Kidney (tissue), 14 donors: ENCODE measurements around the gene KRTAP5-6. TPM values are rescaled to one million over a fixed set of nuclear protein-coding genes. Genes with fewer than 3 reads are reported as not detected.
A peak's percentile ranks its signal among the peaks of the same experiment; 100 is the strongest.

Experiments
- DNase-seq, 5 donors: peaks; one replicate each; pipeline ENCODE4 v3.0.0-alpha.2; 2013 to 2020
- FAIRE-seq: peaks from 2 replicates; lab custom pipeline; 2012; peaks lifted over from hg19 to GRCh38; lab: Jason Lieb, UNC
- H3K27ac ChIP-seq, 2 donors: one replicate each; pipeline ENCODE4 v1.7.0; 2013; ENCODE audit warnings: low read depth in 2 of 2, low read length in 2 of 2, inconsistent platforms in 1 of 2
- H3K27me3 ChIP-seq: one replicate; pipeline ENCODE4 v1.7.1; 2013; ENCODE audit warnings: low read length, inconsistent platforms; ENCODE audit not compliant: control insufficient read depth, insufficient read depth
- H3K36me3 ChIP-seq, 3 donors: one replicate each; pipeline versions ENCODE4 v1.7.0 to v1.7.1; 2013; ENCODE audit warnings: low read length in 3 of 3, control low read depth in 1 of 3, inconsistent platforms in 1 of 3; ENCODE audit not compliant: insufficient read depth in 3 of 3, control insufficient read depth in 2 of 3
- H3K4me1 ChIP-seq, 3 donors: one replicate each; pipeline versions ENCODE4 v1.7.0 to v1.7.1; 2013; ENCODE audit warnings: low read length in 3 of 3, inconsistent platforms in 1 of 3, low read depth in 1 of 3; ENCODE audit not compliant: control insufficient read depth in 2 of 3, insufficient read depth in 2 of 3
- H3K4me3 ChIP-seq, 3 donors: one replicate each; pipeline versions ENCODE4 v1.7.0 to v1.8.1; 2013; ENCODE audit warnings: low read length in 3 of 3, control low read depth in 1 of 3, inconsistent platforms in 1 of 3
- H3K9ac ChIP-seq, 3 donors: one replicate each; pipeline versions ENCODE4 v1.7.0 to v1.7.1; 2013; ENCODE audit warnings: low read length in 3 of 3, control low read depth in 1 of 3, inconsistent platforms in 1 of 3
- H3K9me3 ChIP-seq, 3 donors: one replicate each; pipeline versions ENCODE4 v1.7.0 to v1.7.1; 2013; ENCODE audit warnings: low read length in 3 of 3, control low read depth in 1 of 3, inconsistent platforms in 1 of 3; ENCODE audit not compliant: control insufficient read depth in 2 of 3, insufficient read depth in 1 of 3
- intact Hi-C: fragments of 100-400 bp; cut with DNase I; formaldehyde crosslinking; loops from one replicate; pipeline ENCODE4 v1.11.1; 2022
- polyA plus RNA-seq: library from polyadenylated mRNA; stranded (reverse); fragments of 350-450 nt; fragmentation: Illumina TruSeq; extraction: RNeasy Lipid Tissue Mini Kit (QIAGEN cat#74804); gene quantifications from one replicate; pipeline ENCODE4 v1.2.3, GENCODE V29; 2014; ENCODE audit warnings: low read depth, low replicate concordance; ENCODE audit not compliant: insufficient read depth
- total RNA-seq: library from RNA; stranded (reverse); fragmentation: NEBNext Ultra II Directional; extraction: Animal tissue kit (Norgen Biotek cat#: 25700); gene quantifications from one replicate; pipeline ENCODE4 v1.2.1, GENCODE V29; 2021
- TF ChIP-seq, protein P1 (sequence below): IDR thresholded peaks from 3 replicates; pipeline ENCODE4 v1.5.1; 2012; ENCODE audit warnings: mild to moderate bottlenecking, moderate library complexity, borderline replicate concordance; ENCODE audit not compliant: insufficient read depth; ENCODE audit errors: extremely low read depth
- donor health status: control.
- donor health status: control.
- donor health status: control.
- donor health status: control.
- donor health status: control.
- donor health status: DM: yes; HTN: yes; CAD: no.
- donor health status: Normal renal cell carcinoma (clear cell type).

The KRTAP5-6 gene
- total and polyA plus RNA-seq, 2 donors from 2014 or later, result not detected

DNA sequence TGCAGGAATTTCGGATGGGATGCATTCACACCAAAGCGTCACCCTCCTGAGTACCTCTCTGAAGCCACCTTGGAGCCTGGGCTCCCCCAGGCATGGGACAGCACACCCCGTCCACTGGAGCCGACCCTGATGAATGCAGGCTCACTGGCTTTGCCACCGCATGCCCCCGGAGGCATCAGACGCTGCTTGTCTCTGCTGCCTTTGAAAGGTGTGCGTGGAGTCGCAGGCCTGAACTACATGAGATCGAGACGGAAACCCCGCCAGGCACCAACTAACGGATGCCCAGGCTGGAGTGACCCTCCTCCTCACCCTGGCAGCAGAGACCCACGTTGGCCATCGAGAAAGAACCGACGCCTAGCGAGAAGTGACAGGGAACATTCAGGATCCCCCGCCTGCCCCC, 45.0 kb upstream of the KRTAP5-6 start:
- no peaks in the 10 kb centered on the region for H3K9me3 ChIP-seq
- no peak for DNase-seq
- intact Hi-C loops, result loop anchor here (10.0 kb wide), 1 partner anchor 503 kb away; no protein-coding TSS in a partner anchor
- no peak overlapping the region for H3K27ac ChIP-seq
- no peak overlapping the region for H3K9ac ChIP-seq
- H3K4me1 ChIP-seq, result peaks cover 0 to 10% (median 0%) of the 10 kb centered on the region in 3 donors
- no peak overlapping the region for H3K4me3 ChIP-seq
- FAIRE-seq, result no peak
- no peaks in the 10 kb centered on the region for H3K27me3 ChIP-seq
- H3K36me3 ChIP-seq, result no peaks in the 10 kb centered on the region
- TF ChIP-seq, protein P1, sequence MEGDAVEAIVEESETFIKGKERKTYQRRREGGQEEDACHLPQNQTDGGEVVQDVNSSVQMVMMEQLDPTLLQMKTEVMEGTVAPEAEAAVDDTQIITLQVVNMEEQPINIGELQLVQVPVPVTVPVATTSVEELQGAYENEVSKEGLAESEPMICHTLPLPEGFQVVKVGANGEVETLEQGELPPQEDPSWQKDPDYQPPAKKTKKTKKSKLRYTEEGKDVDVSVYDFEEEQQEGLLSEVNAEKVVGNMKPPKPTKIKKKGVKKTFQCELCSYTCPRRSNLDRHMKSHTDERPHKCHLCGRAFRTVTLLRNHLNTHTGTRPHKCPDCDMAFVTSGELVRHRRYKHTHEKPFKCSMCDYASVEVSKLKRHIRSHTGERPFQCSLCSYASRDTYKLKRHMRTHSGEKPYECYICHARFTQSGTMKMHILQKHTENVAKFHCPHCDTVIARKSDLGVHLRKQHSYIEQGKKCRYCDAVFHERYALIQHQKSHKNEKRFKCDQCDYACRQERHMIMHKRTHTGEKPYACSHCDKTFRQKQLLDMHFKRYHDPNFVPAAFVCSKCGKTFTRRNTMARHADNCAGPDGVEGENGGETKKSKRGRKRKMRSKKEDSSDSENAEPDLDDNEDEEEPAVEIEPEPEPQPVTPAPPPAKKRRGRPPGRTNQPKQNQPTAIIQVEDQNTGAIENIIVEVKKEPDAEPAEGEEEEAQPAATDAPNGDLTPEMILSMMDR, result no peak

DNA sequence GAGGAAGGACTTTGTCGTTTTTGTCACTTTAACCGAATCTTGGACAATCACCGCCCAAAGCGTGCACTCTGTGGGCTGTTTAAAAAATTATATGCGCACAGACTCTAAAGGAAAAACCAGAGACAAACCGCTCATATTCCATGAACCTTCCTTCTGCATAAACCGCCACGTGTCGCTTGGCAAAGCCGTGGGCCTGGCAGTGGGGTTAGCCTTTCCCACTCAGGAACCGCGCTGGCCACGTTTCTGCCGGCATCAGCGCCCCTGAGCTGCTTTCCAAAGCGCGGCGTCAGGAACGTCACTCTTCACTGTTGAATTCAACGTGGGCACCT, 44.6 kb upstream of the KRTAP5-6 start:
- peaks cover 0 to 10% (median 0%) of the 10 kb centered on the region in 3 donors for H3K4me1 ChIP-seq
- TF ChIP-seq, protein P1, result no peak
- FAIRE-seq, result no peak

DNA sequence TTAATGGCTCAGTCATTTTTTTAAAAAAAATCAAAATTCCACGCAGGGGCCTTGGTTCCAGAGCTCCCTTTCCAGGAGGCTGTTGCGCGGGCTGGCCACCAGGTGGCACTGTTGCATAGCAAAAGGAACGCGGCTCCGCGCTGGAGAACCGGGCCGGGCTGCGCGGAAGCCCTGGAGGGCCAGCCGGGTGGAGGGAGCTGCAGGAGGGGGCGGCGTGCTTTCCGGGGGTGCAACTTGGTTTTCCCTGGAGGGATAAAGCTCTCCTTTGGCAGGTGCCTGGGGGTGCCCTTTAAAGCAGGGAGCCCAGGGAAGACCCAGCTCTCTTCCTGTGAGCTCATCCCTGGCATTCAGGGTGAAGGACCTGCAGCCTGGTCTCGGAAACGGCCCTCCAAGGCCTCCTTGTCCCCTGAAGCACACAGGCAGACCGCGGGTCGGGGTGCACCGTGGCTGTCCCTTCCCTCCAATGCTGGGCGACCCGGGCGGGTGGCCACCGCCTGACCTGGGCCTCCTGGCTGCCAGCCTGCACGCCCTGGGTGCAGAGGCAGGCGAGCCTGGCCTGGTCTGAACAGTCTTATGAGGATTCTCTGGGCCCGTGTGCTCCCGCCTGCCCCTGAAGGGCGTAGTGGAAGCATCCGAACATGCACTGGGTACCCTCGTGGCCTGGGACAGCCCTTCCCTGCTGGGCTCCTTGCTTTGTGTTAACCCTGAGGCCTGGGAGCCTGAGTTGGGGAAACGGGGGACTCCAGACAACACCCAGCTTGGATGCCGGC, 44.0 kb upstream of the KRTAP5-6 start:
- FAIRE-seq, result no peak
- TF ChIP-seq, protein P1, result peak; percentile 98
- intact Hi-C loops, result loop anchor here (10.0 kb wide), 1 partner anchor 502 kb away; no protein-coding TSS in a partner anchor

More for the DNA sequence above, 44.6 kb upstream of the KRTAP5-6 start:
- DNase-seq, result peak in 1 of 5 donors; percentile 55
- no peaks in the 10 kb centered on the region for H3K9me3 ChIP-seq
- H3K9ac ChIP-seq, result no peak overlapping the region
- H3K27me3 ChIP-seq, result no peaks in the 10 kb centered on the region
- H3K4me3 ChIP-seq, result no peak overlapping the region
- no peak overlapping the region for H3K27ac ChIP-seq
- intact Hi-C loops, result loop anchor here (10.0 kb wide), 1 partner anchor 502 kb away; no protein-coding TSS in a partner anchor
- no peaks in the 10 kb centered on the region for H3K36me3 ChIP-seq

More for the DNA sequence above, 44.0 kb upstream of the KRTAP5-6 start:
- Histone ChIP-seq H3K27ac (no peak overlapping the region), H3K4me3 (no peak overlapping the region), H3K9ac (no peak overlapping the region), H3K9me3 (no peaks in the 10 kb centered on the region), H3K4me1 (peaks cover 0 to 10% (median 0%) of the 10 kb centered on the region in 3 donors), H3K36me3 (no peaks in the 10 kb centered on the region), H3K27me3 (no peaks in the 10 kb centered on the region)
- DNase-seq, result peak; percentile 76 to 92 (median 81)
